ENCODE measurements around the gene PPP2R5C.

The PPP2R5C gene

GRCh38 chr14:101814934-101815333 is 53.4 kb downstream of the PPP2R5C start:
- no peak for DNase-seq (ENCODE audit: low read depth)

- DNase-seq (ENCODE audit: low read depth) = no peak
Measured at GRCh38 chr14:101815994-101816393, 54.5 kb downstream of the PPP2R5C start.

GRCh38 chr14:101817501-101818001 is 56.0 kb downstream of the PPP2R5C start:
- DNase-seq (ENCODE audit: low read depth) = no peak

GRCh38 chr14:101819251-101819990 is 57.9 kb downstream of the PPP2R5C start:
- no peak for DNase-seq (ENCODE audit: low read depth)

GRCh38 chr14:101820283-101820798 is 58.8 kb downstream of the PPP2R5C start:
- DNase-seq (ENCODE audit: low read depth) = no peak

- DNase-seq (ENCODE audit: low read depth) = no peak
Measured at GRCh38 chr14:101821528-101821927, 60.0 kb downstream of the PPP2R5C start.

GRCh38 chr14:101823066-101823465 is 61.6 kb downstream of the PPP2R5C start:
- no peak for DNase-seq (ENCODE audit: low read depth)

- DNase-seq (ENCODE audit: low read depth) = no peak
Measured at GRCh38 chr14:101823511-101824120, 62.1 kb downstream of the PPP2R5C start.

GRCh38 chr14:101824339-101824727 is 62.8 kb downstream of the PPP2R5C start:
- no peak for DNase-seq (ENCODE audit: low read depth)

GRCh38 chr14:101825797-101826196 is 64.3 kb downstream of the PPP2R5C start:
- DNase-seq (ENCODE audit: low read depth) = no peak

- no peak for DNase-seq (ENCODE audit: low read depth)
Measured at GRCh38 chr14:101826351-101826750, 64.8 kb downstream of the PPP2R5C start.

GRCh38 chr14:101827286-101827685 is 65.8 kb downstream of the PPP2R5C start:
- no peak for DNase-seq (ENCODE audit: low read depth)

GRCh38 chr14:101828046-101828445 is 66.5 kb downstream of the PPP2R5C start:
- DNase-seq (ENCODE audit: low read depth) = no peak

- no peak for DNase-seq (ENCODE audit: low read depth)
Measured at GRCh38 chr14:101830271-101830670, 68.8 kb downstream of the PPP2R5C start.

- DNase-seq (ENCODE audit: low read depth) = no peak
Measured at GRCh38 chr14:101833045-101833444, 71.5 kb downstream of the PPP2R5C start.

GRCh38 chr14:101834397-101834796 is 72.9 kb downstream of the PPP2R5C start:
- no peak for DNase-seq (ENCODE audit: low read depth)

- no peak for DNase-seq (ENCODE audit: low read depth)
Measured at GRCh38 chr14:101834800-101835547, 73.5 kb downstream of the PPP2R5C start.

GRCh38 chr14:101835566-101835965 is 74.1 kb downstream of the PPP2R5C start:
- no peak for DNase-seq (ENCODE audit: low read depth)

- no peak for DNase-seq (ENCODE audit: low read depth)
Measured at GRCh38 chr14:101836135-101836534, 74.6 kb downstream of the PPP2R5C start.

GRCh38 chr14:101838476-101838875 is 77.0 kb downstream of the PPP2R5C start:
- DNase-seq (ENCODE audit: low read depth) = no peak

- no peak for DNase-seq (ENCODE audit: low read depth)
Measured at GRCh38 chr14:101839236-101839635, 77.7 kb downstream of the PPP2R5C start.

GRCh38 chr14:101839661-101840060 is 78.2 kb downstream of the PPP2R5C start:
- DNase-seq (ENCODE audit: low read depth) = no peak

Measured in GM04503 (cell line).